H9 (cell line): ENCODE data around the gene GNAI1. TPM values are rescaled to one million over a fixed set of nuclear protein-coding genes. Genes with fewer than 3 reads are reported as not detected.

Experiments used
- DNase-seq: peaks from one replicate; pipeline ENCODE4 v3.0.0-alpha.2; 2017
- H2AFZ ChIP-seq: one replicate; pipeline ENCODE4 v1.6.1; 2013; ENCODE audit warnings: mild to moderate bottlenecking, low read length, control low read depth, moderate library complexity
- H2AK5ac ChIP-seq: 2 replicates; pipeline ENCODE4 v1.6.1; 2013; ENCODE audit warnings: low read length, control low read depth, mixed read lengths; ENCODE audit not compliant: insufficient read length
- H2BK120ac ChIP-seq: one replicate; pipeline ENCODE4 v1.6.1; 2013; ENCODE audit warnings: low read depth, mild to moderate bottlenecking, low read length, control low read depth, inconsistent platforms; ENCODE audit not compliant: poor library complexity, severe bottlenecking
- H2BK12ac ChIP-seq: 2 replicates; pipeline ENCODE4 v1.6.1; 2013; ENCODE audit warnings: low read length, control low read depth, mixed read lengths, low read depth; ENCODE audit not compliant: insufficient read length
- H2BK15ac ChIP-seq: 2 replicates; pipeline ENCODE4 v1.6.1; 2013; ENCODE audit warnings: low read depth, low read length, control low read depth
- H2BK20ac ChIP-seq: one replicate; pipeline ENCODE4 v1.6.1; 2013; ENCODE audit warnings: low read depth, mild to moderate bottlenecking, low read length, control low read depth, inconsistent platforms; ENCODE audit not compliant: poor library complexity, severe bottlenecking
- H2BK5ac ChIP-seq: 2 replicates; pipeline ENCODE4 v1.6.1; 2013; ENCODE audit warnings: low read length, control low read depth, mixed read lengths; ENCODE audit not compliant: insufficient read length
- H3K14ac ChIP-seq: 2 replicates; pipeline ENCODE4 v1.6.1; 2013; ENCODE audit warnings: low read length, control low read depth; ENCODE audit not compliant: insufficient read depth
- H3K18ac ChIP-seq: 2 replicates; pipeline ENCODE4 v1.6.1; 2013; ENCODE audit warnings: low read depth, mild to moderate bottlenecking, mixed read lengths, low read length, control low read depth; ENCODE audit not compliant: insufficient read length
- H3K23ac ChIP-seq: 2 replicates; pipeline ENCODE4 v1.6.1; 2013; ENCODE audit warnings: low read length, control low read depth, mixed read lengths, low read depth; ENCODE audit not compliant: insufficient read length
- H3K23me2 ChIP-seq: 2 replicates; pipeline ENCODE4 v1.6.1; 2013; ENCODE audit warnings: low read depth, mild to moderate bottlenecking, mixed read lengths, low read length, control low read depth; ENCODE audit not compliant: insufficient read length, poor library complexity, severe bottlenecking
- H3K27ac ChIP-seq: 2 replicates; pipeline ENCODE4 v1.5.1; 2013; ENCODE audit warnings: low read length, control low read depth, mixed read lengths, low read depth; ENCODE audit not compliant: insufficient read length
- H3K27me3 ChIP-seq: 2 replicates; pipeline ENCODE4 v1.6.1; 2013; ENCODE audit warnings: low read length, control low read depth, inconsistent platforms; ENCODE audit not compliant: insufficient read depth
- H3K4ac ChIP-seq: 2 replicates; pipeline ENCODE4 v1.6.1; 2013; ENCODE audit warnings: low read depth, mild to moderate bottlenecking, control low read depth, inconsistent platforms, low read length, moderate library complexity
- H3K4me1 ChIP-seq: 2 replicates; pipeline ENCODE4 v1.6.1; 2013; ENCODE audit warnings: low read length, control low read depth, inconsistent platforms; ENCODE audit not compliant: insufficient read depth
- H3K4me2 ChIP-seq: 2 replicates; pipeline ENCODE4 v1.6.1; 2013; ENCODE audit warnings: low read length, control low read depth, mixed read lengths; ENCODE audit not compliant: insufficient read length, insufficient read depth
- H3K56ac ChIP-seq: 2 replicates; pipeline ENCODE4 v1.6.1; 2013; ENCODE audit warnings: low read depth, mild to moderate bottlenecking, mixed read lengths, low read length, control low read depth; ENCODE audit not compliant: insufficient read length
- H3K79me1 ChIP-seq: 2 replicates; pipeline ENCODE4 v1.6.1; 2013; ENCODE audit warnings: low read depth, mild to moderate bottlenecking, moderate library complexity, low read length, control low read depth, inconsistent platforms; ENCODE audit not compliant: insufficient read depth, poor library complexity, severe bottlenecking
- H3K79me2 ChIP-seq: 2 replicates; pipeline ENCODE4 v1.6.1; 2013; ENCODE audit warnings: low read length, control low read depth, inconsistent platforms; ENCODE audit not compliant: insufficient read depth
- H3K9ac ChIP-seq: 2 replicates; pipeline ENCODE4 v1.6.1; 2013; ENCODE audit warnings: low read length, control low read depth, mixed read lengths; ENCODE audit not compliant: insufficient read length; ENCODE audit errors: extremely low read depth
- H3K9me3 ChIP-seq: one replicate; pipeline ENCODE4 v1.6.1; 2013; ENCODE audit warnings: low read depth, low read length, inconsistent platforms; ENCODE audit not compliant: control insufficient read depth
- H3T11ph ChIP-seq: one replicate; pipeline ENCODE4 v1.6.1; 2013; ENCODE audit warnings: mild to moderate bottlenecking, low read length, control low read depth, inconsistent platforms
- H4K20me1 ChIP-seq: one replicate; pipeline ENCODE4 v1.6.1; 2013; ENCODE audit not compliant: control insufficient read depth, insufficient read length, insufficient read depth
- H4K5ac ChIP-seq: 2 replicates; pipeline ENCODE4 v1.6.1; 2013; ENCODE audit warnings: low read depth, mild to moderate bottlenecking, mixed read lengths, low read length, control low read depth; ENCODE audit not compliant: insufficient read length
- H4K8ac ChIP-seq: replicated peaks from 2 replicates; pipeline ENCODE4 v1.6.1; 2013; ENCODE audit warnings: low read length, control low read depth, mixed read lengths, low read depth; ENCODE audit not compliant: insufficient read length
- H4K91ac ChIP-seq: 2 replicates; pipeline ENCODE4 v1.6.1; 2013; ENCODE audit warnings: low read depth, mild to moderate bottlenecking, moderate library complexity, mixed read lengths, low read length, control low read depth; ENCODE audit not compliant: insufficient read length
- H3K27ac Mint-ChIP-seq, 3 experiments: 2 replicates in 2 of 3; 3 replicates in 1 of 3; pipeline ENCODE4 v1.8.0; 2020 to 2021; ENCODE audit warnings: mixed read lengths in 3 of 3, mild to moderate bottlenecking in 1 of 3, moderate library complexity in 1 of 3
- H3K27me3 Mint-ChIP-seq: 2 replicates; pipeline ENCODE4 v1.8.0; 2021; ENCODE audit warnings: low read depth, mild to moderate bottlenecking, moderate library complexity, mixed read lengths
- H3K36me3 Mint-ChIP-seq, 3 experiments: 2 replicates in 2 of 3; 3 replicates in 1 of 3; pipeline ENCODE4 v1.8.0; 2020 to 2021; ENCODE audit warnings: low read depth in 3 of 3, mixed read lengths in 3 of 3; ENCODE audit not compliant: insufficient read depth in 1 of 3
- H3K4me1 Mint-ChIP-seq, 2 experiments: 2 replicates each; pipeline ENCODE4 v1.8.0; 2020; ENCODE audit warnings: mixed read lengths in 2 of 2
- H3K4me3 Mint-ChIP-seq, 2 experiments: 2 replicates in 1 of 2; 3 replicates in 1 of 2; pipeline ENCODE4 v1.8.0; 2020 to 2021; ENCODE audit warnings: mild to moderate bottlenecking in 2 of 2, mixed read lengths in 2 of 2, moderate library complexity in 1 of 2
- H3K9me3 Mint-ChIP-seq, 2 experiments: 2 replicates in 1 of 2; 3 replicates in 1 of 2; pipeline ENCODE4 v1.8.0; 2020; ENCODE audit warnings: mild to moderate bottlenecking in 2 of 2, mixed read lengths in 2 of 2, moderate library complexity in 1 of 2
- CTCF ChIP-seq: fragments of 200-600 bp; sonication (generic); conservative IDR thresholded peaks from 3 replicates; pipeline ENCODE4 v1.8.0; 2021; ENCODE audit warnings: antibody characterized with exemption, mild to moderate bottlenecking
- WGBS: extraction: QIAGEN DNeasy Blood & Tissue Kit; methylation state at CpG from one replicate; pipeline ENCODE4 v1.1.7; 2013; ENCODE audit warnings: missing lambda C conversion rate, low lambda C conversion rate, mixed read lengths; ENCODE audit not compliant: insufficient read length; ENCODE audit errors: extremely low coverage; 5-methylcytosine and 5-hydroxymethylcytosine counted together
- total RNA-seq: library from RNA; stranded (reverse); gene quantifications from 2 replicates; pipeline ENCODE4 v1.2.1, GENCODE V29; 2021

Gene GNAI1
- total RNA-seq, 1 experiment from 2014 or later = 14.1 TPM

GRCh38 chr7:80139236-80139635 is 4.6 kb downstream of the GNAI1 start:
- Histone ChIP-seq H3K18ac (no peak overlapping the region), H3K14ac (no peak overlapping the region), H2BK15ac (no peak overlapping the region), H2BK5ac (no peak overlapping the region), H3K27ac (no peak overlapping the region), H3K4ac (no peak overlapping the region), H2BK20ac (no peak overlapping the region), H2AFZ (no peak overlapping the region), H3K56ac (no peak overlapping the region), H3K9ac (no peak overlapping the region), H4K20me1 (no peaks in the 10 kb centered on the region), H3K4me1 (peaks cover 2% of the 10 kb centered on the region; the same call in 1 of the 2 replicates), H2BK120ac (no peak overlapping the region), H3K27me3 (no peaks in the 10 kb centered on the region), H4K91ac (no peak overlapping the region), H4K8ac (no peak overlapping the region), H3T11ph (no peak overlapping the region), H2BK12ac (no peak overlapping the region), H3K23me2 (peaks cover 6% of the 10 kb centered on the region), H3K79me2 (peaks cover 20% of the 10 kb centered on the region; the same call in 1 of the 2 replicates), H3K9me3 (no peaks in the 10 kb centered on the region), H3K79me1 (peaks cover 2% of the 10 kb centered on the region), H4K5ac (no peak overlapping the region), H2AK5ac (no peak overlapping the region), H3K4me2 (no peak overlapping the region), H3K23ac (no peak overlapping the region)
- peak overlapping the region in 2 of 3 experiments; percentile 35 to 55; a peak in 2 of 7 replicates for H3K27ac Mint-ChIP-seq
- peaks cover 0 to 12% (median 2%) of the 10 kb centered on the region in 3 experiments; a peak in 5 of 7 replicates for H3K36me3 Mint-ChIP-seq
- H3K9me3 Mint-ChIP-seq = no peaks in the 10 kb centered on the region; a peak in 3 of 5 replicates
- DNase-seq = no peak
- TF ChIP-seq CTCF = no peak
- H3K27me3 Mint-ChIP-seq = peaks cover 1% of the 10 kb centered on the region; the same call in 1 of the 2 replicates
- WGBS = no CpG with 5 or more reads among the region's 1 CpG
- H3K4me1 Mint-ChIP-seq = peaks cover 27 to 28% of the 10 kb centered on the region in 2 experiments
- H3K4me3 Mint-ChIP-seq = no peak overlapping the region
